Tibial artery (tissue), 4 donors: ENCODE measurements around the gene PIK3R5.

Experiments
- DNase-seq, 2 donors: peaks; one replicate each; pipeline ENCODE4 v3.0.0-alpha.2; 2019
- H3K27ac ChIP-seq, 2 donors: fragments of 200-600 bp; sonication (generic) in 1 of 2; 1 replicate in 1 of 2; 2 replicates in 1 of 2; pipeline ENCODE4 v1.5.1; 2018 to 2019; ENCODE audit warnings: mild to moderate bottlenecking in 1 of 2
- H3K27me3 ChIP-seq, 2 donors: fragments of 200-600 bp; sonication (generic) in 1 of 2; one replicate each; pipeline versions ENCODE4 v1.5.1 to v1.6.0; 2016 to 2019
- H3K36me3 ChIP-seq, 3 donors: fragments of 200-600 bp; sonication (generic) in 2 of 3; one replicate each; pipeline ENCODE4 v1.5.1; 2016 to 2019; ENCODE audit warnings: mild to moderate bottlenecking in 2 of 3
- H3K4me1 ChIP-seq, 4 donors: fragments of 200-600 bp; sonication (generic) in 2 of 4; 1 replicate in 3 of 4; 2 replicates in 1 of 4; pipeline ENCODE4 v1.5.1; 2016 to 2019
- H3K4me3 ChIP-seq, 2 donors: fragments of 200-600 bp; sonication (generic) in 1 of 2; 1 replicate in 1 of 2; 2 replicates in 1 of 2; pipeline ENCODE4 v1.5.1; 2018 to 2019; ENCODE audit warnings: mild to moderate bottlenecking in 2 of 2
- H3K9me3 ChIP-seq, 3 donors: fragments of 200-600 bp; sonication (generic) in 1 of 3; one replicate each; pipeline ENCODE4 v1.5.1; 2016 to 2019
- intact Hi-C: fragments of 100-400 bp; cut with DNase I; formaldehyde crosslinking; loops from one replicate; pipeline ENCODE4 v1.15.0; 2023; ENCODE audit warnings: low total_unique reads
- TF ChIP-seq, protein P1 (sequence below), 2 experiments: fragments of 200-600 bp in 1 of 2; fragments of 450-650 bp in 1 of 2; IDR thresholded peaks; one replicate each; pipeline ENCODE4 v1.5.1; 2017 to 2019; ENCODE audit warnings: antibody characterized with exemption in 2 of 2, mild to moderate bottlenecking in 1 of 2, moderate library complexity in 1 of 2

Gene PIK3R5

DNA sequence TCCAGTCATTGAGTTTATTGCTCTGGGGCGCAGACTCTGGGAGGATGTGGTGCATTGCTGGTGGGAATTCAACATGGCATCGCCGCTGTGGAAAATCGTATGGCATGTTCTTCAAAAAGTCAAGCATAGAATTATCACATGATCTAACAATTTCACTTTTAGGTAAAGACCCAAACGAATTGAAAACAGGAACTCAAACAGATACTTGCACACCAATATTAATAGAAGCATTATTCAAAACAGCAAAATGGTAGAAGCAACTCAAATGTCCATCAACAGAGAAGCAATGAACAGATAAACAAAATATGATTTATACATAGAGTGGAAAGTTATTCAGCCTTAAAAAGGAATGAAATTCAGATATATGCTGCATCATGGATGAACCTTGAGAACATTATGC is 113.9 kb downstream of the PIK3R5 start:
- no peak for DNase-seq
- Histone ChIP-seq H3K36me3 (no peaks in the 10 kb centered on the region), H3K4me1 (no peaks in the 10 kb centered on the region), H3K27me3 (peaks cover 0 to 43% of the 10 kb centered on the region in 2 donors), H3K4me3 (no peak overlapping the region), H3K9me3 (no peaks in the 10 kb centered on the region), H3K27ac (no peak overlapping the region)
- TF ChIP-seq, protein P1, sequence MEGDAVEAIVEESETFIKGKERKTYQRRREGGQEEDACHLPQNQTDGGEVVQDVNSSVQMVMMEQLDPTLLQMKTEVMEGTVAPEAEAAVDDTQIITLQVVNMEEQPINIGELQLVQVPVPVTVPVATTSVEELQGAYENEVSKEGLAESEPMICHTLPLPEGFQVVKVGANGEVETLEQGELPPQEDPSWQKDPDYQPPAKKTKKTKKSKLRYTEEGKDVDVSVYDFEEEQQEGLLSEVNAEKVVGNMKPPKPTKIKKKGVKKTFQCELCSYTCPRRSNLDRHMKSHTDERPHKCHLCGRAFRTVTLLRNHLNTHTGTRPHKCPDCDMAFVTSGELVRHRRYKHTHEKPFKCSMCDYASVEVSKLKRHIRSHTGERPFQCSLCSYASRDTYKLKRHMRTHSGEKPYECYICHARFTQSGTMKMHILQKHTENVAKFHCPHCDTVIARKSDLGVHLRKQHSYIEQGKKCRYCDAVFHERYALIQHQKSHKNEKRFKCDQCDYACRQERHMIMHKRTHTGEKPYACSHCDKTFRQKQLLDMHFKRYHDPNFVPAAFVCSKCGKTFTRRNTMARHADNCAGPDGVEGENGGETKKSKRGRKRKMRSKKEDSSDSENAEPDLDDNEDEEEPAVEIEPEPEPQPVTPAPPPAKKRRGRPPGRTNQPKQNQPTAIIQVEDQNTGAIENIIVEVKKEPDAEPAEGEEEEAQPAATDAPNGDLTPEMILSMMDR (IDR thresholded peaks at IDR 0.05), result no peak
- intact Hi-C loops, result no loop called here

DNA sequence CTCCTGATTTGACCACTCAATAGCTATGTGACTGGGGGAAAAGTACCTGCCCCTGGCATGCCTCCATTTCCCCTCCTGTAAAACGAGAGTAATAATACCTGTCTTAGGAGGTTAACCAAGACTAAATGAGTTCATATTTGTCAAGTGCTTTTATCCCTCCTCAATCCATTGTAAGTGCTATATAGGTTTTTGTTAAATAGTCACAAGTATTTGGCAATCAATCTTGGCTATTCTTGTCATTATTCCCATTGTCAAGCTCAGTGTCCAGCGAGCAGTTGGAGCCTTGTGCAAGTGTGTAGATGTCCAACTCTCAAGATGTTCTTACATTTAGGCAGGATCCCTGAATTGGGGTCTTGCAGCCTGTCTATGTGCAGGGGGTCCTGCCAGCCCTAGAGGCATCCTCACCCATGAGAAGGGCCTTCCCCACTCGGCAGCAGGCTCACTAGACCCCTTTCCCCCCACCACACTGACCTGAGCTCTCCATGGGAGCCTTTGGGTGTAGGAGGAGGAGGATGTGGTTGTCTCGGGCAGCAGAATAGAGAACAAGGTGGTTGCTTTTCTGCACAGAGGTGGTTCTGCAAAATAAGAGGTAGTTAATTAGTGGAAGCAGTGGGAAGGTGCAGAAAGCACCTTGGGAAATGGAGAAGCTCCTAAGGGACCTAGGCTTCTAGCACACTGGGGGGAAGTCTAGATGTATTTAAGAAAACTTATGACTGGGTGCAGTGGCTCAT is 116.0 kb downstream of the PIK3R5 start:
- DNase-seq, result peak in 1 of 2 donors; percentile 29
- intact Hi-C loops, result loop anchor here (10.0 kb wide), 1 partner anchor 1575 kb away; the partner anchor contains the start of gene MYH8
- H3K36me3 ChIP-seq, result no peaks in the 10 kb centered on the region
- no peaks in the 10 kb centered on the region for H3K9me3 ChIP-seq
- H3K4me3 ChIP-seq, result no peak overlapping the region
- H3K27me3 ChIP-seq, result peaks cover 0 to 39% of the 10 kb centered on the region in 2 donors
- TF ChIP-seq, protein P1 (IDR thresholded peaks at IDR 0.05), result no peak
- no peak overlapping the region for H3K27ac ChIP-seq
- no peaks in the 10 kb centered on the region for H3K4me1 ChIP-seq

DNA sequence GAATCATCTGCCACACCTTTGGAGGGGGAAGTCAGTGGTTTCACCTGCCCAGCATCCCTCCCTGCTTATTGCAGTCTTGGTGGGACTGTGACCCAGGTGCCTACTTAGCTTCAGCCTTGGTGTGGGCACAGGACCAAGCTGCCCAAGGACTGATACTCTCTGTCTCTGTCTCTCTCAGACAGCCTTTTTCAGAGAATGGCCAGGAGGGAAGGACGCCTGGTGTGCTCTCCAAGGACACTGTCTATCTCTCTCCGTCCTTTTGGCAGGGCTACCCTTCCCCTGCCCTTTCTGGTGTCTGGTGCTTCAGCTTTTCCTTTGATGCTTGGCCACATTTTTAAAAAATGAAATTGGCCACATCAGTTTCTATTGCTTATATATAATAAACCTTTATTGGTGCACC is 117.6 kb downstream of the PIK3R5 start:
- Histone ChIP-seq H3K4me1 (peaks cover 0 to 10% (median 2%) of the 10 kb centered on the region in 4 donors), H3K27ac (no peak overlapping the region), H3K4me3 (no peak overlapping the region), H3K27me3 (peaks cover 0 to 26% of the 10 kb centered on the region in 2 donors), H3K9me3 (no peaks in the 10 kb centered on the region), H3K36me3 (no peaks in the 10 kb centered on the region)
- TF ChIP-seq, protein P1 (IDR thresholded peaks at IDR 0.05), result no peak
- peak in 1 of 2 donors; percentile 11 for DNase-seq
- intact Hi-C loops, result loop anchor here (10.0 kb wide), 1 partner anchor 1577 kb away; the partner anchor contains the start of gene MYH8

DNA sequence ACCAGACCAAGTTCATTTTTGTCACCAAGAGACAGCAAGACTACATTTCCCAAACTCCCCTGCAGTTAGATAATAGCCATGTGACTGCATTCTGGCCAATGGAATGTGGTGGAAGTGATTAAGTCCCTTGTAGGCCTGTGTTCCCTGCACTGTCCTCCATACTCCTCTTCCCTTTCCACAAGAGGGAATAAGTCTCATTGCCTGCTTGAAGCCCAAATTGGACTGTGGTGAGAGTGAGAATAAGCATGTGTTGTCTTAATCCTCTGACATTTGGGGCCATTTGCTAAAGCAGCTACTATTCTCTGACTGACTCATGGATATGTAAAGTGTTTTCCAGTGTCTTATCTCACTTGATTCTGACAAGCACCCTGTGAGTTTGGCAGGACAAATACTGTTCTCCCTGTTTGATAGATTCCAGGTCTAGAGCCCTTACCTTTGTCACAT is 118.7 kb downstream of the PIK3R5 start:
- Histone ChIP-seq H3K4me3 (no peak overlapping the region), H3K4me1 (peaks cover 0 to 11% (median 3%) of the 10 kb centered on the region in 4 donors), H3K27me3 (peaks cover 0 to 18% of the 10 kb centered on the region in 2 donors), H3K27ac (no peak overlapping the region), H3K9me3 (no peaks in the 10 kb centered on the region), H3K36me3 (no peaks in the 10 kb centered on the region)
- intact Hi-C loops, result loop anchor here (10.0 kb wide), 1 partner anchor 1578 kb away; the partner anchor contains the start of gene MYH8
- TF ChIP-seq, protein P1 (IDR thresholded peaks at IDR 0.05), result no peak
- DNase-seq, result no peak

DNA sequence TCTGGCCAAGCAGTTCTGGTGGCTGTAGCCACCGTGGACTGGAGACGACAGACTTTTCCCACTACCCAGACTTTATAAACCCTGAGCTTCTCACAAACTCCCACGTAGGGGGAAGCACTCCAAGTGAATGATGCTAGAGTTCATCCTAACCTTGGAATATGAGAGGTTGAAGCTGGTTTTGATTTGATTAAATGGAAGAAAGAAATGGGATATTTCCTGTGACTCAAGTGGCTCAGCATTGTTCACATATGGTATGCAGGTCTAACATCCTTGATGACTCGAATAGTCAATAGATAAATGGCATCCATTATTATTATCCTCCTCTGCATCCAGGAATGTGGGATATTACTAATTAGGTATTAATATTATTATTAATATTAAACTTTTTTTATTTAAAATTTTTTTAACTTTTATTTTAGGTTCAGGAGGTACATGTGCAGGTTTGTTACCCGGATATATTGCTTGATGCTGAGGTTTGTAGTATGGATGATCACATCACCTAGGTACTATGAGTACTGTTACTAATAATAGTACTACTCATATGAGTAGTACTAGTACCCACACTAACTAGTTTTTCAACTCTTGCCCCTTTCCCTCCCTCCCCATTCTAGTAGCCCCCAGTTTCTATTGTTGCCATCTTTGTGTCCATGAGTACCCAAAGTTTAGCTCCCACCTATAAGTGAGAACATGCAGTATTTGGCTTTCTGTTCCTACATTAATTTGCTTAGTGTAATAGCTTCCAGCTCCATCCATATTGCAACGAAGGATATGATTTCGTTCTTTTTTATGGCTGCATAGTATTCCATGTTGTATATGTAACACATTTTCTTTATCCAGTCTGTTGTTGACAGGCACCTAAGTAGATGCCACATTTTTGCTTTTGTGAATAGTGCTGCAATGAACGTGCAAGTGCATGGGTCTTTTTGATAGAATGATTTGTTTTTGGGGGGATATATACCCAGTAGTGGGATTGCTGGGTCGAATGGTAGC is 121.0 kb downstream of the PIK3R5 start:
- no peaks in the 10 kb centered on the region for H3K36me3 ChIP-seq
- no peak overlapping the region for H3K27ac ChIP-seq
- no peak for DNase-seq
- H3K27me3 ChIP-seq, result peaks cover 0 to 4% of the 10 kb centered on the region in 2 donors
- intact Hi-C loops, result loop anchor here (10.0 kb wide), 1 partner anchor 1580 kb away; the partner anchor contains the start of gene MYH8
- TF ChIP-seq, protein P1 (IDR thresholded peaks at IDR 0.05), result no peak
- H3K4me3 ChIP-seq, result no peak overlapping the region
- peaks cover 0 to 11% (median 3%) of the 10 kb centered on the region in 4 donors for H3K4me1 ChIP-seq
- H3K9me3 ChIP-seq, result no peaks in the 10 kb centered on the region
